Measurements from ENCODE around the gene RIPOR3. TPM values are rescaled to one million over a fixed set of nuclear protein-coding genes. Genes with fewer than 3 reads are reported as not detected.

RIPOR3 gene
- total RNA-seq, 2 donors from 2014 or later: 0.46 to 1.4 TPM

DNA sequence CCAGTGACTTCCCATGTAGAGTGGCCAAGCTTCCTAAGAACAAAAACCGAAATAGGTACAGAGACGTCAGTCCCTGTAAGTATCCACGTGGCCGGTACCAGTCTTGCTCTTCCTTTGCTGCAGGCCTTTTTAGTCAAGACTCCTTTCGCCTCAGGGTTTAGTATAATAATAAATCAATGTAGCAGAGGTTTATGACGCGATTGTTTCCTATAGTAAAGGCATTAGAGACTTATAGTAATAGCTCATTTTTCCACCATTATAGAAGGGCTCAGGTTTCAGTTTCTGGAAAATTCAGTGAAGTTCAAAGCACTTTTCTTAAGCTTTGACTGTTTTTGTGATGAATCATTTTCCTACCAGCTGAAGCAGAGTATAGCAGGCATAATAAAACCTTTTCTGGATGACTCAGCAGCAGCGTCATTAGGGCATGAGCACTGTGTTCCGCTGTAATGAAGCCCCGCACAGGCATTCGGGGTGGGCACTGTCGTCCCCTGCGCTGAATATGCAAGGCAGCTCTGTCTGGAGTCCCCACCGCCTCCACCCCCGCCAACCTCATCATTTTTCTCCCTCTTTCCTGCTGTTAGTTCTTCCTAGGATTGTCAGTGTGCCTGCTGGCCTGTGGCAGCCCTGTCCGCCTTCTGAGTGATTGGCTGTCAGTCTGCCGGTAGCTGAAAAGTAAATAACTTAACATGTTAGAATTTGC, 129.8 kb downstream of the RIPOR3 start:
- H3K27ac ChIP-seq (ENCODE audit: low read depth, low read length): peak overlapping the region; percentile 56
- no peak overlapping the region for H3K27ac Mint-ChIP-seq
- no peak overlapping the region for H3K4me3 ChIP-seq (ENCODE audit: low read length)

DNA sequence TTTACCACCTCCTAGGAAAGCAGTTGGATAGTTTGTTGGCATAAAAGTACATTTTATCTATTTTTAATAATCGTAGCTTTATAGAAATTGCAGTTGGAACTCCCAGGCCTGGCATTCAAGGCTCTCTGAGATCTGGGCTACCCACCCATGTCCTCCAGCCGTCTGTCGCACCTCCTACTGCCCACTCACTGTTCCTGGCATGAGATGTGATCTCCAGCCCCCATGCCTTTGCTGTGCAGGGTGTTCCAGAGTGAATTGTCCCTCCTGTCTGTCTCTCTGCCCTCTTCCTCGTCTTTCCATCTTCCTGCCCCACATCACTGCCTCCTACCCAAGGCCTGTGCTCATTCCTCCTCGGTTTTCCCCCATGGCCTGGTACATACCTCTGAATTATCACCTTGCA, 130.5 kb downstream of the RIPOR3 start:
- H3K9ac ChIP-seq (ENCODE audit: extremely low read depth, low read length, poor library complexity, severe bottlenecking): no peak overlapping the region
- Mint-ChIP-seq H3K36me3 (ENCODE audit: low read depth) (peaks cover 29% of the 10 kb centered on the region), H3K27me3 (ENCODE audit: insufficient read depth) (no peaks in the 10 kb centered on the region), H3K9me3 (no peaks in the 10 kb centered on the region), H3K27ac (no peak overlapping the region), H3K4me3 (no peak overlapping the region), H3K4me1 (no peaks in the 10 kb centered on the region)
- TF ChIP-seq, protein P1, sequence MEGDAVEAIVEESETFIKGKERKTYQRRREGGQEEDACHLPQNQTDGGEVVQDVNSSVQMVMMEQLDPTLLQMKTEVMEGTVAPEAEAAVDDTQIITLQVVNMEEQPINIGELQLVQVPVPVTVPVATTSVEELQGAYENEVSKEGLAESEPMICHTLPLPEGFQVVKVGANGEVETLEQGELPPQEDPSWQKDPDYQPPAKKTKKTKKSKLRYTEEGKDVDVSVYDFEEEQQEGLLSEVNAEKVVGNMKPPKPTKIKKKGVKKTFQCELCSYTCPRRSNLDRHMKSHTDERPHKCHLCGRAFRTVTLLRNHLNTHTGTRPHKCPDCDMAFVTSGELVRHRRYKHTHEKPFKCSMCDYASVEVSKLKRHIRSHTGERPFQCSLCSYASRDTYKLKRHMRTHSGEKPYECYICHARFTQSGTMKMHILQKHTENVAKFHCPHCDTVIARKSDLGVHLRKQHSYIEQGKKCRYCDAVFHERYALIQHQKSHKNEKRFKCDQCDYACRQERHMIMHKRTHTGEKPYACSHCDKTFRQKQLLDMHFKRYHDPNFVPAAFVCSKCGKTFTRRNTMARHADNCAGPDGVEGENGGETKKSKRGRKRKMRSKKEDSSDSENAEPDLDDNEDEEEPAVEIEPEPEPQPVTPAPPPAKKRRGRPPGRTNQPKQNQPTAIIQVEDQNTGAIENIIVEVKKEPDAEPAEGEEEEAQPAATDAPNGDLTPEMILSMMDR (conservative IDR thresholded peaks at IDR 0.05): no peak
- no peak for DNase-seq
- H3K9me3 ChIP-seq (ENCODE audit: control insufficient read depth, low read length): no peaks in the 10 kb centered on the region
- no peaks in the 10 kb centered on the region for H3K4me1 ChIP-seq (ENCODE audit: control insufficient read depth, insufficient read depth, low read length)
- 88 to 89% methylated on average over 3 to 5 of the region's 5 CpGs for WGBS, 2 experiments (ENCODE audit: insufficient coverage in 1 of 2, insufficient read length in 1 of 2)
- no peaks in the 10 kb centered on the region for H3K27me3 ChIP-seq (ENCODE audit: control insufficient read depth, insufficient read depth, low read length, poor library complexity, severe bottlenecking)
- no peak overlapping the region for H3K4me3 ChIP-seq (ENCODE audit: low read length)
- peaks cover 54% of the 10 kb centered on the region for H3K36me3 ChIP-seq (ENCODE audit: control insufficient read depth, insufficient read depth, low read length)
- no peak overlapping the region for H3K27ac ChIP-seq (ENCODE audit: low read depth, low read length)

More for the DNA sequence above, 129.8 kb downstream of the RIPOR3 start:
- Mint-ChIP-seq H3K9me3 (no peaks in the 10 kb centered on the region), H3K4me3 (no peak overlapping the region), H3K36me3 (ENCODE audit: low read depth) (peaks cover 33% of the 10 kb centered on the region), H3K27me3 (ENCODE audit: insufficient read depth) (no peaks in the 10 kb centered on the region), H3K4me1 (no peaks in the 10 kb centered on the region)
- Histone ChIP-seq H3K4me1 (ENCODE audit: control insufficient read depth, insufficient read depth, low read length) (no peaks in the 10 kb centered on the region), H3K9ac (ENCODE audit: extremely low read depth, low read length, poor library complexity, severe bottlenecking) (no peak overlapping the region), H3K36me3 (ENCODE audit: control insufficient read depth, insufficient read depth, low read length) (peaks cover 57% of the 10 kb centered on the region), H3K27me3 (ENCODE audit: control insufficient read depth, insufficient read depth, low read length, poor library complexity, severe bottlenecking) (no peaks in the 10 kb centered on the region), H3K9me3 (ENCODE audit: control insufficient read depth, low read length) (no peaks in the 10 kb centered on the region)
- DNase-seq: no peak
- WGBS, 2 experiments (ENCODE audit: insufficient coverage in 1 of 2, insufficient read length in 1 of 2): 59 to 86% methylated on average over 8 to 17 of the region's 17 CpGs
- TF ChIP-seq, protein P1 (conservative IDR thresholded peaks at IDR 0.05): no peak

DNA sequence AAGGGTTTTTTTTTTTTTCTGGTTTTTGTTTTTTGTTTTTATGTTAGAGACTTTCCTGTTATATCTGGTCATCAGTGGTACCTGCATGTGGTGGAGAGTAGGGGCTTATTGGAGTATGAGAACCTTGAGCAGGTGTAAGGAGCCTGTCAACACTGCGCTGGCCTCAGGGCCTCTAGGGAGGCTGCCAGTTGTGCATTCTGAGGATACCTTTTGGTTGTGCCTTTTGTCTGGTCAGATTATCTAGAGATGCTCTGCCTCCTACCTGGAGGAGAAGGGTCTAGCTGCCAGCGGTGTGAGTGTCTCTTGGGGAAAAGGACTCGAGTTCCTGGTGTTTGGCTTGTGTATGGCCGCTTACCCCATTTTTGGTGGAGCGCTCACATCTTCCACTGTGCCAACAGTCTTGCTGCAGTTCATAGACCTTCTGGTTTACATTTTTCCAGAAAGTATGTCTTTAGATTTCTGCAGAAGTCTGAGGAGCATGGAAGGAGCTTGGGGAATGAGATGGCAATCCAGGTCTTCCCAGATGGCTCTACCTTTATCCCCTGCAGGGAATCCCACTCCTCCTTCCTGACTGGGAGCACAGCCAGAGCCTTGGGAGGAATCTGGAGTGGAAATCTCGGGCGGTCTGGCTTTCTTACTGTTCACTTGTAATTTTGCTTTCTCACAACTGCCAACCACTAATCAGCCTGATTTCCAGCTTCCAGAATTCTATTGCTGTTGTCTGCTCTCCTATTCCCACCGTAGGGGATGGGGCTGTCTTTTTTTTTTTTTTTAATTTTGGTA, 131.3 kb downstream of the RIPOR3 start:
- Histone ChIP-seq H3K36me3 (ENCODE audit: control insufficient read depth, insufficient read depth, low read length) (peaks cover 46% of the 10 kb centered on the region), H3K4me1 (ENCODE audit: control insufficient read depth, insufficient read depth, low read length) (no peaks in the 10 kb centered on the region), H3K4me3 (ENCODE audit: low read length) (no peak overlapping the region), H3K9me3 (ENCODE audit: control insufficient read depth, low read length) (no peaks in the 10 kb centered on the region), H3K27ac (ENCODE audit: low read depth, low read length) (no peak overlapping the region), H3K27me3 (ENCODE audit: control insufficient read depth, insufficient read depth, low read length, poor library complexity, severe bottlenecking) (no peaks in the 10 kb centered on the region), H3K9ac (ENCODE audit: extremely low read depth, low read length, poor library complexity, severe bottlenecking) (no peak overlapping the region)
- H3K27me3 Mint-ChIP-seq (ENCODE audit: insufficient read depth): no peaks in the 10 kb centered on the region
- no peaks in the 10 kb centered on the region for H3K4me1 Mint-ChIP-seq
- peaks cover 21% of the 10 kb centered on the region for H3K36me3 Mint-ChIP-seq (ENCODE audit: low read depth)
- no peak for DNase-seq
- no peak overlapping the region for H3K27ac Mint-ChIP-seq
- WGBS, 2 experiments (ENCODE audit: insufficient coverage in 1 of 2, insufficient read length in 1 of 2): 91 to 97% methylated on average over 4 to 7 of the region's 8 CpGs
- TF ChIP-seq, protein P1 (conservative IDR thresholded peaks at IDR 0.05): no peak
- no peak overlapping the region for H3K4me3 Mint-ChIP-seq
- H3K9me3 Mint-ChIP-seq: no peaks in the 10 kb centered on the region
